UCSD-AML1 (cell line): Measurements from ENCODE around the gene SPATA6L.
"Not testable (repeated sequence)": the region's sequence is repeated elsewhere in the genome, so short reads cannot be mapped to it uniquely, and the experiment has no call there.

Source experiments
- DNase-seq: peaks from one replicate; lab custom pipeline; 2025; ENCODE audit not compliant: unreplicated experiment; lab: John Stamatoyannopoulos, UW

Gene SPATA6L

DNA sequence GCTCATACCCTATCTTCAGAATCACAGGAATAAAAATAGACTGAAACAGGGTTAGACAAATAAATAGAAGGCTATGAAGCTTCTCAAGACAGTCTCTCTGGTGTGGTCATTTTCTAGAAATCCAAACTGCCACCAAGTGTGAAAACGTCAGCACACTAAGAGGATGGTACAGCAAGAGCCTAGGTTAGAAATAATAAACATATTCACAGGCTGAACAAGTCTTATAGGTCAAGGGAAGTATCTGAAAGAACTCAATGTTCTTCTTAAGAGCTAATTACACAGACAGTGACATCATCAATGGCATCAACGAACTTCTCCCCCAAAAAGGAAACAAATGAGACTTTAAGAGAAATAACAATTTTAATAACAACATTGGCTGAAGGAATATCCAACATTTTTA, 26.9 kb downstream of the SPATA6L start:
- no peak for DNase-seq

- DNase-seq: no peak
Observed at GRCh38 chr9:4638968-4639367, 27.3 kb downstream of the SPATA6L start.

DNA sequence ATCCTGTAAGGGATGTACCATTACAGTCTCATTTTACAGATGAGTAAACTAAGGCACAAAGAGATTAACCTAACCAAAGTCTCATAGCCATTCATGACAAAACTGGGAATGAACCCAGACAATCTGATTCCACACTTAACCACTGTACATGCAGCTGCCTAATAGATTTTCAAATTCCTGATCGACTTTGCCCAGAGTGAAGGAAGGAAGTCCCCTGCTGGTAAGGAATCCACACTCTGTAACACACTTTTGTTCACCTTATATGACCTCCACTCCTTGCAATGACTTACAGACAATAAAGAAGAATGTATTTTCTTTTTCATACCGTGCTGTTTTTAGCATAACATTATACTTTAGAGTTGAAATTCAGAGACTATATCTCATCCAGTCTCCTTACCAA, 35.4 kb downstream of the SPATA6L start:
- no peak for DNase-seq

DNA sequence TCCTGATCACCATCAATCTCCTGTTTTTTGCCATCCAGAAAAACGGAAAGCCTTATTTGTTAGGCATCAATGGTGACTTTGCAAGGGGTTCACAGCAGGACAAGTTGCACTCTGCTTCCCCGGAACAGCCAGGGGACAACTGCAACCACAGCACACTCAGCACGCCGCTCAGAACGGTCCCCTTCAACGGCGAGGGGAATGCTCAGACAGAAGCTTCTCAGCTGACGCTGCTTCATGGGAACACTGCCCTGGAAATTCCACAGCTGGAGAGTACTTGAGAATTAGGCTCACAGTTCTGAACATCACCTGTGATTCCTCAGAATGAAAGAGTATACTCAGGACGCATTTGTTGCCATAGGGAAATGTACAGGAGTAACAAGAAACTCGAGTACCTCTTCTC, 44.3 kb downstream of the SPATA6L start:
- DNase-seq: no peak

- DNase-seq: no peak
Observed at GRCh38 chr9:4620881-4621555, 45.3 kb downstream of the SPATA6L start.

- no peak for DNase-seq
Observed at GRCh38 chr9:4620057-4620765, 46.1 kb downstream of the SPATA6L start.

DNA sequence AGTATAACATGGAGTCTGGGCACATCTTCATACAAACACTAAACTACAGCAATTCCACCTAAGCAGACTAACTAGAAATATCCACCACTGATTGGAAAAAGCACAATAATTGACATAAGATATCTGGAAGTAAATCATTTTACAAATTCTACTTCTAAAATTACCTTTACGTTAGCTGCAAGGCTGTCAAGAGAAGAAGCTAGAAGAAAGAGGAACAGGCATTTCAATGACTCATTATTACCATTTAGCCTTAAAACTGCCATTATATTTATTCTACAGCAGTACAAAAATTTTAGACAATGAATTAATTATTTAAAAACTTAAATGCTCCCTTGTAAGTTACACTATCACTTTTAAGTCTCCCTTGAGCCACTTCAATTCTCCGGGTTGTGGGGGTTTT, 47.6 kb downstream of the SPATA6L start:
- no peak for DNase-seq

DNA sequence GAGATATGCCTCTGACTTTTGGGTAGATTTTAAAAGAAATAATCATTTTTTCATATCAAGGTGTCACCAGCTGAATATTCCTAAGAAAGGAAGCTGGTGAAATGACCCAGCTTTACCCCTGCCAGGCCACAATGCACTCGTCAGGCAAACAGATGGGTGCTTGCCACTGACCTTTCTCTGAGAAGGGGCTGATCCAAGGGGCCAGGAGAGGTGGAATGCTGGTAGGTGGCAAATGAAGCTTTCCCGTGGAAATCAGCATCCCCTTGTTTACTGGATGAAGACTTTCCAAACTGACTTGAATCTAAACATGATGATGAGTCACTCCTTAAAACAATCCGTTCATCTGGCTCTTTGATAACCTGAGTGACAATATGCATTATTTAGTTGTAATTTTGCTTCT, 48.5 kb downstream of the SPATA6L start:
- DNase-seq: no peak

- DNase-seq: no peak
Observed at GRCh38 chr9:4615778-4616177, 50.5 kb downstream of the SPATA6L start.

GRCh38 chr9:4615251-4615650, 51.0 kb downstream of the SPATA6L start:
- DNase-seq: no peak

DNA sequence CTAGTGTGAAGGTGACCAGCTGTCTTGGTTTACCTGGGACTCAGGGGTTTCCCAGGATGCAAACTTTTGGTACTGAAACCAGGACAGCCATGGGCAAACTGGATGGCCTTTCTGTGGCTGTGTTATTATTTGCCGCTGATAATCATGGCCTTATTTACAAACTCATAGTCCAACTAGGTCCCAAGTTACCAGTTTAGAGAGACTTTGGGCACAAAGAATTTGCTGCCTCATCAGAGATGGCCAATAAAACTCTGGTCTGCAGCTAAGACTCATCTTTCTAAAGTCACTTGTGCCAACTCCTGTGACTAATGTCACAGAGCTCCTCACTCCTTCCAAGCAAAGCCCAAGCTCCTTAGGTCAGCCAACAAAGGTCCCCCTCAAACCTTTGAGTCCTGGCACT, 51.7 kb downstream of the SPATA6L start:
- DNase-seq: no peak

DNA sequence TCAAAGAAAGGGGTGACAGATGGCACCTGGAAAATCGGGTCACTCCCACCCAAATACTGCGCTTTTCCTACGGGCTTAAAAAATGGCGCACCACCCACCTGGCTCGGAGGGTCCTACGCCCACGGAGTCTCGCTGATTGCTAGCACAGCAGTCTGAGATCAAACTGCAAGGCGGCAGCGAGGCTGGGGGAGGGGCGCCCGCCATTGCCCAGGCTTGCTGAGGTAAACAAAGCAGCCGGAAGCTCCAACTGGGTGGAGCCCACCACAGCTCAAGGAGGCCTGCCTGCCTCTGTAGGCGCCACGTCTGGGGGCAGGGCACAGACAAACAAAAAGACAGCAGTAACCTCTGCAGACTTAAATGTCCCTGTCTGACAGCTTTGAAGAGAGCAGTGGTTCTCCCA, 60.2 kb downstream of the SPATA6L start:
- DNase-seq: not testable (repeated sequence)

GRCh38 chr9:4604678-4605095, 61.6 kb downstream of the SPATA6L start:
- DNase-seq: peak; percentile 18

GRCh38 chr9:4603830-4604229, 62.5 kb downstream of the SPATA6L start:
- DNase-seq: no peak

DNA sequence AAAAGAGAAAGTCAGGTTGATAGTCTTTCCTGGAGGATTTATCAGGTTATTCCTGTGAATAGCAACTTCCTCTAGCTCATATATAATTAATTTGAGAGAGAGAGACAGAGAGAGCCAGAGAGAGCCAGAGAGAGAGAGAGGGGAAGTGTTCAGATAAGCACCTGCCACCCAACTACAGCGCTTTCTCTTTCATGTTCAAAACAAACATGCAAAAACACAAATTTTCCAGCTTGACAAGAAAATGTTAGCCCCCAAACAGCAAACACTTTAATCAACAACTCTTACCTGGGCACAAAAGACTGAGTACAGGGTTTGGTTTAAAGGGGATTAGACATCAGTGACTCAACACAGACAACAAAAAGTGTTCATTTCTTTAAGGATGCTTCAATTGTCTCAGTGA, 65.9 kb downstream of the SPATA6L start:
- no peak for DNase-seq

GRCh38 chr9:4596165-4596922, 69.9 kb downstream of the SPATA6L start:
- no peak for DNase-seq

DNA sequence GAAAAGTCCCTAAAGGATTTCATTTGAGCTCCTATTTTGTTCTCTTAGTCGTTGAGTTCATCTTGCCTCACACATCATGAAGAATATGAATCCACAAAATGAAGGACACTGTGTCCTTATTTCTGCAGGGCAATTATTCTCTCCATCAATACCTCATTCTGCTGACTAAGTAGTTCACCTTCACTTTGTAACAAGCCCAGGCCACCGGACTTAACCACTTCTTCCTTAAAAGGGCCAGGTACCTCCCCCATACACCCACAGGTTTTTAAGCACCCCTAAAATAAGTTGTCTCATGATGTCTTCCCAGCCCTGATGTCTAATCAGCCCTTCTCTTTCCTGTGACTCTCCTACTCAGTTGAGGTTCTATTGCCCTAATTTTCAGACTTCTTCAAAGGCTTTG, 71.3 kb downstream of the SPATA6L start:
- DNase-seq: no peak

DNA sequence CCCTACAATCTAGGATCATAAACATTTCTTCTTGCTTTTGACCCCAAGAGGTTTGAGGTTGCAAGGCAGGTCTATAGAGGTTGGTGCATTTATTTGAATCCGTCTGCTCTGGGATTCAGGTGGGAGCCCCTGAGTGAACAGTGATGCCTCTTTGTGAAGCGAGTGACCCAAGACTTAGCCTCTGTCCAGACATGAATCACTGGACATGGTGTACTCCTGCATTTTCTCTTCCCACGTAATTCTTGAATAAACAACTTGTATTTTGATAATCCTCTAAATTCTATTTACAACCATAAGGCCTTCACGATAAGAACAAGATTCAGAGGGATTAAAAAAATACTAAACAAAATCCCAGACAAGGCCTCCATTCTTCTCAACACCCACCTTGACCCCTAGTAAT, 71.7 kb downstream of the SPATA6L start:
- no peak for DNase-seq

DNA sequence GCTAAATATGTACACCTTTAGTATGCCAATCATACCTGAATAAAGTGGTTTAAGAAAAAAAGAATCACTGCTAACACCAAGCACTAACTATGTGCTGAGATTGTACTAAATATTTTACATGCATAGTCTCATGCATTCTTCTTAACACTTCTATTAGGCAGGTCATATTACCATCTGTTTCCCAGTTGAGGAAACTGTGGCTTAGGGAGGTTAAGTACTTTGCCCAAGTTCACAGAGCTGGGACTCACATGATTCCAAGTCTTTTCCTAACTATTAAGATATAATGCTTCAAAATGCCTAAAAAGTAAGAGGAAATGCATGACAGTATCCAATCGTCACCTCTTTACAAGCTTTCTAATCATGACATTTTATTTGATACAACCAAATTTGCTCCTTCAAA, 73.4 kb downstream of the SPATA6L start:
- no peak for DNase-seq

GRCh38 chr9:4592295-4592694, 74.0 kb downstream of the SPATA6L start:
- no peak for DNase-seq

- DNase-seq: no peak
Observed at GRCh38 chr9:4591123-4591500, 75.2 kb downstream of the SPATA6L start.

- no peak for DNase-seq
Observed at GRCh38 chr9:4590430-4591122, 75.7 kb downstream of the SPATA6L start.
